GM11168 (cell line): ENCODE results near the gene THEM4.
"Not testable (repeated sequence)": the region's sequence is repeated elsewhere in the genome, so short reads cannot be mapped to it uniquely, and the experiment has no call there.

Source experiments
- in situ Hi-C: fragments of 300-500 bp; cut with MboI; formaldehyde crosslinking; loops from one replicate; pipeline ENCODE4 v1.12.0; 2022; ENCODE audit warnings: low sequenced_read_pairs; ENCODE audit not compliant: unreplicated experiment

THEM4 gene

GRCh38 chr1:151867321-151867720, 42.0 kb downstream of the THEM4 start:
- in situ Hi-C loops: no loop called here

GRCh38 chr1:151864411-151864810, 44.9 kb downstream of the THEM4 start:
- in situ Hi-C loops: no loop called here

DNA sequence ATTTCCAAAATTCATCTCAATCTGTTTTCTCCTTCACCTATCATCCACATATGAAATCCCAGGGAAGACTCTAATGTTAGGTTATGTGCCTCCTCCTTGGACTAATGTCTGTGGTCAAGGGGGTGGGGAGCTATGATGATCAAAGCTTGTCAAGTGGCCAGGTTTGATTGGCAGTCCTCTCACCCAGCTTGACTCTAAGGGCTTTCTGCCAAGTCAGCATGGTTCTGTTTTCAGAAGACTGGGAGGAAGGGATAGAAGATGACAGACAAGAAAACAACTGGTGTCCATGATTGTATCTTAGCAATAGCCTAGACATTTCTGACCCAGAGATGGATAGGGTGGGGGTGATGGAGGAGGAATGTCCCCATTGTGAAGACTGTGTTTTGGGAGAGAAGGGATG, 46.7 kb downstream of the THEM4 start:
- in situ Hi-C loops: no loop called here

DNA sequence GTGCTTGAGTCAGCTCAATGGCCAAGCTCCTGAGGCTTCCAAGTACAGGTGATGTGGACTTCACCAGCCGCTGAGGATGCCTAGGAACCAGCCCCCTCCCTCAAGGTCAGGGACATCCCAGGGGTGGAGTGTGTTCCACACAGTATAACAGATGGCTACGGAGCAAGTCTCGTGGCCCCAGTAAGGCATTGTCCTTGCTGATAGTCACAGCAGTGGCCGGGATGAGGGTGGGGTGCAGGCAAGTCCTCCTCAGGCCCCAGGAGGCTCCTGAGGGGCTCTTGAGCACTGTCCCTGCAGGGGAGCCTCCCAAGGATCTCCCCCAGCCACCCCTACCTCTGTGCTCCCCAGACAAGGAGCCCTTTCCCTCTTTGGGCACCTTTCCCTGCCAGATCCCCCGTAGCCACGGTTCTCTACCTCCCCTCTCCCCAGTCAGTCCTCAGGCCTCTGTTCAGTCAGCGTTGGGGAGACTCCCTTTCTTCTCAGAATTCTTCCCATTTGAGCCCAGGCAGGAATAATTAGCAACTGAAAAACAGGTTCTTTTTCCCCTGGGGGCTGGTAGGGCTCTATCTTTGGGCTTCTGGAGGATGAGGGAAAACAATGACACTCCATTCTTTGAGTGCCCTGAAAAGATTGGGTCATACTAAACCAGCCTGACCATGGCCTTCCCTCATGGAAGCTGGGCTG, 48.7 kb downstream of the THEM4 start:
- in situ Hi-C loops: no loop called here

- in situ Hi-C loops: no loop called here
Observed at GRCh38 chr1:151859891-151860293, 49.4 kb downstream of the THEM4 start.

DNA sequence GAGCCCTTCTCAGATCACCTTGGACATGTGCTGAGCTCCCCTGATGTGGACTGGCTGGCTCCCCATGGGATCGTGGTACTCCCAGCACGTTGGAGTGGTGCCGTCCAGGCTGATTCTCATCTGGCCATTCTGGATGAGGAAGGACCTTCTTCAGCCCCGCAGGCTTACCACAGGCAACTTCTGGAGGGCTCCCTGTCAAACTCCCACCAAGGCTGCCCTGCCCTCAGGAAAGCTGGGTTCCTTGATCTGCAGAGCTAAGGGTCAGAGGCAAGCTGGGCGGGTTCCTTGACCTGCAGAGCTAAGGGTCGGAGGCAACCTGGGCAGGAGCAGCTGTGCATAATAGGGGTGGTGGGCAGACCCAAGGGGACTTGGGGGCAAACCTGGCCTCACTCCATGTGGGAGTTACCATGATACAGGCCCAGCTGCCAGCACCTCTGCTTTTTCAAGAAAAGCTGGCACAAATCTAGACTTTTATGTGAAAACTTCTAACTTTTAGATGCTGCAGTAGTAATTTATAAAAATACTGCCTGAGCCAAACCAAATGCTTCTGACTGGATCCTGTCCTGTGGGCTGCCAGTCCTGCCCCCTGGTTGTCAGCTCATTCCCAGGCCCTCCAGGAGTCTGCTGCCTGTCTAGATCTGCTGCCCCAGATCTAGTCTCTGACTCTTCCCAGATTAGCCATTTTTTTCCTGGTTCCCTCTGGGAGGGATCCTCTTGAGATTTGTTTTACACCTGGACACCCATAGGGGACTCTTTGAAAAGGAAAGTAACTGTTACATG, 50.2 kb downstream of the THEM4 start:
- in situ Hi-C loops: no loop called here

GRCh38 chr1:151858030-151858746, 51.1 kb downstream of the THEM4 start:
- in situ Hi-C loops: no loop called here

DNA sequence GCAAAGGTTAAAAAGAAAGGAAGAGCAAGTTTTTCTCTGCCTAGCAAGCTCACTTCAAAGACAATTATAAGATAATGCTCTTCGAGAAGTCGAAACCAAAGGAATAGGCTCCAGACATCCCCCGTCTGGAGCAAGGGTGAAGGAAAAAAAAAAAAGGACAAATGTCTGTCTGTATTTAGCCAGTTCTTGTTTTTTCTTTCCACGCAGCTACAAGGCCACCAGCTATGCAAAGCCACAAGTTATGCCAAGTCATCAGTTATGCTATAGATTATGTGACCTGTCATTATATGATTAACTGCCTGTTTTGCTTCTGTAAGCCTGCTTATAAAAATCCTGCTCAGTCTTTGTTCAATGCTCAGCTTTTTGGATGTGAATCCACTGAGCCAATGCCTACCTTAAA, 53.4 kb downstream of the THEM4 start:
- in situ Hi-C loops: no loop called here

GRCh38 chr1:151855516-151855915, 53.8 kb downstream of the THEM4 start:
- in situ Hi-C loops: not testable (repeated sequence)

GRCh38 chr1:151854658-151855057, 54.7 kb downstream of the THEM4 start:
- in situ Hi-C loops: no loop called here

DNA sequence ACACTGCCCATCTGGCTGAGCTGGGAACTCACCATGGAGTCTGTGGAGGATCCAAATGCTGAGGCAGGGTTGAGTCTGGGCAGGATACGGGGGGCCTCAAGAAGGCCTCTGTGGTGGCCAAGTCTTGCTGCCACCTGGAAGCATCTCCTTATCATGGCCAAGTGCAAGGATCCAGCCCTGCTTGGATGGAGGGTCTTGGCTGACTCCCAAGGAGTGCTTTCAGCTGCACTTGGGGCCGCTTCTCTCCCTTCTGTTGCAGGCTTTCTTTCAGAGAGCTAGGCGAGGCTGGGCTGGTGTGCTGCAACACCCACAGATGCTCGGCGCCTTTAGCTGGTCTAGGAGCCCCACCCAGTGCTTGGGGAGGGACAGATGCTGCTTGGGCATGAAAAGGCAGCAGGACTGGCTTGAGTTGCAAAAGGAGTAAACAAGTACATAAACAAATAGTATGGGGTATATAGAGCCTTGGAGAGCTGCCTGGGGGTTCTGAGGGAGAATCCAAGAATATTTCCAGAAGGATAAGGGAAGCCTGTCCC, 55.8 kb downstream of the THEM4 start, which contains the start of gene THEM5:
TSS of gene THEM5 (minus strand) at position 302 of the 533 bp plus-strand sequence. CDS start at position 155, 147 bp downstream.
- in situ Hi-C loops: no loop called here

DNA sequence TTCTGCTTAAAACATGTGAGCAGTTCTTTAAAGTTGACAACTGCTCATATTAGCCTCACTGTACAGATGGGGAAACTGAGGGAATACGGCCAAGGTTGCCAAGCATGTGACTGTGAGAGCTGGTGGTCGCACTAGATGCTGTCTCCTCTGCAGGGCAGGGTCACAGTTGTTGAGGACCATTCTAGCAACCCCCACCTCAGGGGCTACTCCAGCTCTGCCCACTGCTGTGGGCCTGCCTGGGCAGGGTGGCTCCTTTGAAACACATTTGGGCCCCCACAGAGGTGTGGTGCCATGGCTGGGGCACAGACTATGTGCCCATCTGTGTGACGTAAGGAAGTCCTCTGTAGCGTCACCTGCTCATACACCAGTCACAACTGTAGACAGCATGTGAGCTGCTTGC, 56.6 kb downstream of the THEM4 start:
- in situ Hi-C loops: no loop called here

DNA sequence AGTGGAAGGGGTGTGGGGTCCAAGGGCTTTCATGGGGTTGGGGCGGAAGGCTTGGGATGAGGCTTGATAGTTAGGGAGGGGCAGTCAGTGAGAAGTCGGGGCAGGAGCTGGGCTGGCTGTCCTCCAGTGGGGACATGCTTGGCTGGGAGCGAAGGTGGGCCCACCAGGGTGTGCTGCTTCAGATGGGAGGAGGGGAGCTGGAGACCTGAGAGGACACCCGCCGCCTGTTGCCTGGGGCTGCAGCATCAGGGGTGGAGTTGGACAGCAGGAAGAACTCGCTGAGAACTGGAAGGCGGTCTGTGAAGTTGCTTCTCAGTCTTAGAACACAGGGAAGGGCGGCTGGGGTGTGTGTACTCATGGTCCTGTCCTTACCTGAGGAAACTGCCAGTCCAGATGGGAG, 57.4 kb downstream of the THEM4 start:
- in situ Hi-C loops: no loop called here

- in situ Hi-C loops: no loop called here
Observed at GRCh38 chr1:151849871-151850270, 59.4 kb downstream of the THEM4 start.

DNA sequence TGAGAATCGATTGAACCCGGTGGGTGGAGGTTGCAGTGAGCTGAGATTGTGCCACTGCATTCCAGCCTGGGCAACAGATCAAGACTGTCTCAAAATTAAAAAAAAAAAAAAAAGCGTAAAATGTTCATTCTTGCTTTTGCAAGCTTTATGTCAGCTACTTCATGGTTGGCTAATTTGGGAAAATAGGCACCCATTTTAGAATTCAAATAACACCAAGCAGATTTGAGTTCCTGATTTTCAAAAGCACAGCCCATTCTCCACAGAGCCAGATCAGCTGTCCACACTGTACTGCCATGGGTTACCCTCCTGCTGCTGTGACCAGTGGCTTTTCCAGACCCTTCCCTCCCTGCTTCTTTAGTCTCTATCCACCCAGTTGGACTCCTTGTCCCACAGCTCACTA, 60.2 kb downstream of the THEM4 start:
- in situ Hi-C loops: no loop called here

DNA sequence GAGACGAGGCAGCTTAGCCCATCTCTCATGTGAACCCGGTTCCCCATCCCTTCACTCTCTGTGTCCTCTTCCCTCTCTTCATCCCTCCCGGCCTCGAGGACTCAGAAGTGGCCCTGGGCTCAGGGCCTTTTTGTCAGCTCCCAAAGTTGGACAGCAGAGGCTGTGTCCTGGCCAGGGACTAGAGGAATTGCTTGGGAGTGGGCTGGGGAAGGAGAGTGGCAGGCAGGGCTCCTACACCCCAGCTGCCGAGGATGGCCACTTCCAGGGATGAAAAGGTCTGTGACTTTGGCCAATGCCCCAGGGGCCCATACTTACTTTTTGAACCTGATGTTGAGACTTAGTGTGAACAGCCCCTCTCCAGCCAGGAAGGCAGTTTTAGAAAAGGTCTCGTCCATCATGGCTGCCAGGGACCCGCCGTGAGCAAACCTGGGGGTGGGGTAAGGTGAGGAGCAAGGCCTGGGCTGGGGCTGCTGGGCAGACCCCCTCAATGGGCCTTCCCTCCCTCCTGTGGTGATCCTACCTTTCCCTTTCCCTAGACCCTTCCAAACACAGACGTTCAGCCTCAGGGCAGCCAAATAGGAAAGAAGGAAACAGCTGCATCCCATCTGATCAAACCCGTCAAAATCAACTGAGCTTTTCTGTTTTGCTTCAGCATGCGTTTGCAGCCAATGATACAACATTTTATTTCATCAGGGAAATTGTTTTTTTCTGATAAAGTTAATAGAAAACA, 61.3 kb downstream of the THEM4 start:
- in situ Hi-C loops: no loop called here

DNA sequence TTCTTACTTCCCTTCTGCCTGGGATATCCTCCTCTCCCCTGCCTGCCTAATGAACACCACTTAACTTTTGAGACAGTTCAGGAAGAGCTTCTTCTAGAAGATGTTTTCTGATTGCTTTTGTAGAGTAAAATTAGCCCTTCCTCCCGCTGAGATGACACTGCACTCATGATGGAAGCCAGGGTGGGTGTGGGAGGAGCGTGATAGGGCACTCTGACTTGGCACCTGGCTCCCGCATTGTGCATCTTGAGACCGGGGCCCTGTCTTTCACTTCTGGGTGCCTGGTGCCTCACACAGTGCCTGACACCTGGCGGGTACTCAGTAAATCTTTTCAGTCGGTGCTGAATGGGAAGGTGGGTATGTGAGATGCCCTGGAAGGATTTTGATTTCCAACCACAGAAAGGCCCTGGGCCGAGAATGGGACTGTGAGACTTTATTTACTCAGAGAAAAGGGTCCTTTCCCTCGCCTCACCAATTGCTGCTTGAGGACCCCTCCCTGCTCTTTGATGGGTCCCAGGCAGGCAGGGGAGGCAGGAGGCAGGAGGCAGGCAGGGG, 62.5 kb downstream of the THEM4 start:
- in situ Hi-C loops: no loop called here

GRCh38 chr1:151846062-151846568, 63.2 kb downstream of the THEM4 start:
- in situ Hi-C loops: no loop called here

DNA sequence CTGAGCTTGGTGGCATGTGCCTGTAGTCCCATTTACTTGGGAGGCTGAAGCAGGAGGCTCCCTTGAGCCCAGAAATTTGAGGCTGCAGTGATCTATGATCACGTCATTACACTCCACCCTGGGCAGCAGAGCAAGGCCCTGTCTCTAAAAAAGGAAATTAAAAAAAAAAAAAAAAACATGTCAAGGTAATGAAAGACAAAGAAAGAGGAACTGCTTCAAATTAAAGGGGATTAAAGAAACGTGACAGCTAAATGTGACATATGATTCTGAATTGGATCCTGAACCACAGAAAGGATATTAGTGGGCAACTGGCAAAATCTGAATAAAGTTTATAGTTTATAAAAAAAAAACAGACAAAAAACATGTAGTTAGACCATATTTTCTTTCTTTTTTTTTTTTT, 65.9 kb downstream of the THEM4 start:
- in situ Hi-C loops: no loop called here

- in situ Hi-C loops: no loop called here
Observed at GRCh38 chr1:151841141-151841540, 68.2 kb downstream of the THEM4 start.
